NOMO-1 (cell line): ENCODE results near the gene C12orf43.

Experiments used
- DNase-seq, 2 experiments: peaks; one replicate each; lab custom pipeline; 2025; ENCODE audit not compliant: unreplicated experiment in 2 of 2; lab: John Stamatoyannopoulos, UW

Gene C12orf43

GRCh38 chr12:120979862-120980696 is 36.2 kb downstream of the C12orf43 start:
- no peak for DNase-seq

DNA sequence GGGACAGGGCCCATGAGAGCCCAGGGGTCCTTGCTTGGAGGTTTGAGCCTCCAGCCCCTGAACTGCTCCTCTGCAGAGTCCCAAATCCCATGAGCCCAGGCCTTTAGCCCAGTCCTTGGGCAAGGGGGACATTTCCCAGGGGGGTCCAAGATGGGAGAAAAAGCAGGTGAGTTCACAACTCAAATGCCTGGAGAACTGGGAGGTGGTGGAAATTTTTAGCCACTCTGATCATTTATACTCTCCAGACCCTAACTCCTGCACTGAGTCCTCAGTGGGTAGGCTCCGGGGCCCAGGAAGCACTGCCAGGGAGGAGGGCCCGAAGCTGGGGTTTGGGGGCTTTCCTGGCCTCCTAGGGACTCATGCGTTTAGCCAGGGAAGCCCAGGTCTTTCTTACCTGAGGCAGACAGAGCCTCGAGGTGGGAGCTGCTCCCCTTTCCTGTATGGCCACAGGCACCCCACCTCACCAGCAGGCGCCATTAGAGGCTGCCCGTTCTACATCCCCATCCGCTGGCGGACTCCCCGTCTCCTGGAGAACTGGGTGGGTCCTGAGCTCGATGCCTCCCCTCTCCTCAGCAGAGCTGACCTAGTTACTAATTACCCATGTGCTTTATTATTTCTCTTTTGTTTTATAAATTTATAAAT is 36.9 kb downstream of the C12orf43 start:
- no peak for DNase-seq

DNA sequence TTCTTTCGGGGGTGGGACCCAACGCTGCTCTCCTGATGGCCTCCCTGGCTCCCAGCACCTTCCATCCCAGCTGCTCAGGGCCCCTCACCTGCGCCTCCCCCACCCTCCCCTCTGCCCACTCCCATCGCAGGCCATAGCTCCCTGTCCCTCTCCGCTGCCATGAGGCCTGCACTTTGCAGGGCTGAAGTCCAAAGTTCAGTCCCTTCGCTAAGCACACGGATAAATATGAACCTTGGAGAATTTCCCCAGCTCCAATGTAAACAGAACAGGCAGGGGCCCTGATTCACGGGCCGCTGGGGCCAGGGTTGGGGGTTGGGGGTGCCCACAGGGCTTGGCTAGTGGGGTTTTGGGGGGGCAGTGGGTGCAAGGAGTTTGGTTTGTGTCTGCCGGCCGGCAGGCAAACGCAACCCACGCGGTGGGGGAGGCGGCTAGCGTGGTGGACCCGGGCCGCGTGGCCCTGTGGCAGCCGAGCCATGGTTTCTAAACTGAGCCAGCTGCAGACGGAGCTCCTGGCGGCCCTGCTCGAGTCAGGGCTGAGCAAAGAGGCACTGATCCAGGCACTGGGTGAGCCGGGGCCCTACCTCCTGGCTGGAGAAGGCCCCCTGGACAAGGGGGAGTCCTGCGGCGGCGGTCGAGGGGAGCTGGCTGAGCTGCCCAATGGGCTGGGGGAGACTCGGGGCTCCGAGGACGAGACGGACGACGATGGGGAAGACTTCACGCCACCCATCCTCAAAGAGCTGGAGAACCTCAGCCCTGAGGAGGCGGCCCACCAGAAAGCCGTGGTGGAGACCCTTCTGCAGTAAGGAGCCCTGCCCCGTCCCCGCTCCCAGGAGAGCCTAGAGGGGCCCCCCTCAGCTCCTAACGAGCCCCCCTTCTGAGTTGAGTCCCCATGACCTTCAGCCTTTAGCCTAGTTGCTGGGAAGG is 37.7 kb downstream of the C12orf43 start, which contains the start of gene HNF1A:
Gene HNF1A, plus strand, starts transcription at position 248 of the 924 bp plus-strand sequence. Its CDS starts 226 bp downstream, at position 474.
- no peak for DNase-seq

DNA sequence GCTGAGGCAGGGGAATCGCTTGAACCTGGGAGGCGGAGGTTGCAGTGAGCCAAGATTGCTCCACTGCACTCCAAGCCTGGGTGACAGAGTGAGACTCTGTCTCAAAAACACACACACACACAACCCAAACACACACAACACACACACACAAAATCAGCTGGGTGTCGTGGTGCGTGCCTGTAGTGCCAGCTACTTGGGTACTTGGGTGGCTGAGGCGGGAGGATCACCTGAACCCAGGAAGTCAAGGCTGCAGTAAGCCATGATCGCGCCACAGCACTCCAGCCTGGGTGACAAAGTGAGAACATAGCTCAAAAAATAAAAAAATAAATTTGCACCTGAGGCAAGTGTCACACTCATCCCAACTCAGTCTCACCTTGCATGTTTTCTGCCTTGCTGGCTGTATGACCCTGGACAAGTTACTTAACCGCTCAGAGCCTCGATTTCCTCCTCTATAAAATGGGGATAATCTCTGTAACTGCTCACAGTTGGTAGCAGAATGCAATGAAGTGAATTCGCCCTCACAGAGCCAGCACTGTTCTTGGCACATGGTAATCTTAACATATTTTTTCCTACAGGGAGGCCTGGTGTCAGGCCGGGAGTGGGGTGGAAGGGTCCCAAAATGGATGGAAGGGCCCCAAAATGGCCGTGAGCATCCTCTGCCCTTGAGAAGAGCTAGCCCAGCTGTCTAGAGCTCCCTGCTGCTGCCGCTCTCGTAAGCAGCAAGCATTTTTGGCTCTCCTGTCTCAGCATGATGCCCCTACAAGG is 38.6 kb downstream of the C12orf43 start:
- DNase-seq, result no peak

GRCh38 chr12:120972870-120973543 is 43.3 kb downstream of the C12orf43 start:
- DNase-seq, result no peak

- peak; percentile 83 to 98 for DNase-seq
Measured at GRCh38 chr12:120971299-120972180, 44.7 kb downstream of the C12orf43 start.

DNA sequence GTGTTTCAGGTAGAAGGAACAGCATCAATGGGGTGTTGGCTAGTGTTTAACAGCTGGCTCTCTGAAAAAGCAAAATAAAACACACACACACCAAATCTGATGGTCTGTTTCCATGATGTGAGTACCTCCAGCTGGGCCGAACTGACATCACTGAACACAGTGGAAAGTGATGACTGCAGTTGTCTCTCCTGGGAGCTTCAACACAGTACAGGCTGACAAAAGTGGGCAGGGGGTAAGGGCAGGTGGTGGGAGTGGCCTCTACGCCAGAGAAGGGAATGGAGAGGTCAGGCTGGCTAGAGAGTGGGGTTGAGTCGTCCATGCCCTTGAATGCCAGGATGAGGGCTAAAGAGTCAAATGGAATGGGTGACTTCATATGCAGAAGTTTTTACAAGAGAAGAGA is 46.0 kb downstream of the C12orf43 start:
- no peak for DNase-seq

DNA sequence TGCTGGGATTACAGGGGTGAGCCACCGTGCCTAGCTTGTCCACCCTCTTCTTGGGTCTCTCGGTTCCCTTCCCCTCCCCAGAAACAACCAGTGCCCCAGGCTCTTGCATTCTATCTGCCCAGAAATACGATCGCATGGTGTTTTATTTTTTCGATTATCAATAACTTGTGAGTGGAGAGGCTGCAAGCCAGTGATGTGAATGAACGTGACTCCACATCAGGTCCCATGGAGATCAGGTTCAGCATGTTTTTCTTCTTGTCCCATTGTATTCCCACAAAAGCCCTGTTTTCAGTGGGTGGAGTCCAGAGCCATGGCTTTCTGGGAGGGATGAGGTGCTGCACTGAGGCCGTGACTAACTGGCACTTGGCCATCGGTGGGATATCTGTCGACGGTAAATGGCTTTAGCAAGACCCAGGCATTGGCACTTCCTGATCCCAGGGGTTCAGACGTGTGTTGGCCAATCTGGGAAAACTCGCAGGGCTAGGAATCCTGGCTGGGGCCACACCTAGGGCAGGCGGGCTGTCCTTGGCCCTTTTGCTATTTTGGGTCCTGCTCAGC is 50.7 kb downstream of the C12orf43 start:
- no peak for DNase-seq

- no peak for DNase-seq
Measured at GRCh38 chr12:120964298-120964697, 52.0 kb downstream of the C12orf43 start.

GRCh38 chr12:120962532-120963020 is 53.7 kb downstream of the C12orf43 start:
- DNase-seq, result no peak

DNA sequence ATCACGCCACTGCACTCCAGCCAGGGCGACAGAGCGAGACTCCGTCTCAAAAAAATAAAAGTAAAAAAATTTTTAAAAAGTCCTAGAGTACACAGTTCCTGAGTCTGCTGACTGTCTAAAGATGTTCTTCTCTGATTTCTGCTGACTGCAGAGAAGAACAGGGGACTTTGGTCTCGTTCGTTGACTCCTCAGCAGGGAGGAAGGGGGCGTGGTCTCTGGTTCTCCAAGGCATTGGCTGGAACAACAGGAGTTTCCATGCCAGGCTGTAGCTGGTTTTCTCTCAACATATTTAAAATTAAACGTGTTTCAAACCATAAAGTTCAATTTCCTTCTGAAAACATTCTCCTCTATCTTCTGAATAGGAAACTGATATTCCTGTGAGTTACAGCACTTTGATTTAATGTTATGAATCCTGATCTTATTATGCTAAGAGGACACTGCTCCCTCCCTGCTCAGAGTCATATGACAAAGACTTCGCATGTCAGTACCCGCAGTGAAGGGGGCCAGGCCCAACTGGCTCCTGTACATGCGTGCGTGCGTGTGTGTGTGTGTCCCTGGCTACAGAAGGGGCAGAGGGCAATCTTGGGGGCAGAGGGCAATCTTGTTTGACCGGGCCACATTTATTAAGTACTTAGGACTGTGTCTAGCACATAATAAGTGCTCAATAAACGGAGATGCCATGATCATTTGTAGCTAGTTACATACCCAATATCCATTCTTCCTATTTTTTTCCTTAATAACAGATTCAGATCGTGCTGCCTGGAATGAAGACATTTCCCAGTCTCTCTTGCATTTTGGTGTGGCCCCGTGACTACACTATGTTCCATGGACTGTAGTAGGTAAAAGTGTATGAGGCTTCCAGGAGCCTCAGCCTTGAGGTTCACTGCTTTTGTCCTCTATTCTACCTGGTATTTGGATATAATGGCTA is 54.4 kb downstream of the C12orf43 start:
- no peak for DNase-seq

- DNase-seq, result no peak
Measured at GRCh38 chr12:120960657-120961056, 55.6 kb downstream of the C12orf43 start.

- DNase-seq, result no peak
Measured at GRCh38 chr12:120959111-120959878, 57.0 kb downstream of the C12orf43 start.

DNA sequence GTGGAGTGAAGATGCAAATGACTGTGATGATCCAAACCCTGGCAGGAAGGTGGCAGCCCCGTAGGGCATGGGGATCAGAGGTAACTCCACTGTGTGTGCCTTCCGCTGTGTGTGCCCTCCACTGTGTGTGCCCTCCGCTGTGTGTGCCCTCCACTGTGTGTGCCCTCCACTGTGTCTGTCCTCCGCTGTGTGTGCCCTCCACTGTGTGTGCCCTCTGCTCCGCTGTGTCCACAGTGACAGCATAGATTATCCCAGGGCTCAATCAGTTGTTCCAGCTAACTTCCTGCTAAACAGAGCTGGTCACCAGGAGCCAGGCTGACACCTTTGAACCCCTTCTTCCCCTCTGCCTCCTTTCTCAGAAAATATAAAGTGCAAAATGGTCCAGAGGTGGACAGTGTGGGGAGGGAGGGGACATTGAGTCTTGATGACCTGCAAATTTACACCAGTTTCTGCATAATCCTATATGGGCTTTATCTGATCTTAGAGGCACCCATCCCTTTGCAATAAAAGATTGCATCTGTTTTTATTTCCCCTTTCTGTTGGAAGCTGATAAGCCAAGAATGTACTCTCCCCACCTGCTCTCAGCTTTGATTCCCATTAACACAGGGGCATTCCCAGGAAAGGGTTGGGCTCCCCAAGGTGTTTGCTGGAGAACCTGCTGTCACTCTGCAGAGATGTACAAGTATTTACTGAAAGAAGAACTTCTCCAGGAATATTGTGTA is 59.5 kb downstream of the C12orf43 start:
- DNase-seq, result no peak

DNA sequence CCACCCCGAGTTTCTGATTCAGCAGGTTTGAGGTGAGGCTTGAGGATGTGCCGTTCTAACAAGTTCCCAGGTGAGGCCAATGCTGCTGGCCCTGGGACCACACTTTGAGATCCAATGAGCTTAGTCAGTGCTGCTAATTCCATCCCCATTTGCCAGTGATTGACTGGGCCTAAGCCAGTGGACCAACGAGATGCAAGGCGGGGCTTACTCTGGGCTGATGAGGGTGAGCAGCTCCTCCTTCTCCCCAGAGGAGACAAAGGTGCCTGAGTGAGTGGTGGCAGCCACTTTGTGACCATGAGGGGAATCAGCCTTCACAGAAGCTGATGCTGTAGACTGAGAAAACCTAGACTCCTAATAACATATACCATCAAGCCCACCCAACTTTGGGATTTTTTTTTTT is 61.1 kb downstream of the C12orf43 start:
- no peak for DNase-seq

- no peak for DNase-seq
Measured at GRCh38 chr12:120950807-120951206, 65.5 kb downstream of the C12orf43 start.
